Fibroblast of lung (primary cell): ENCODE measurements around the gene CABLES1. TPM values are rescaled to one million over a fixed set of nuclear protein-coding genes. Genes with fewer than 3 reads are reported as not detected.

Experiments
- DNase-seq, 2 donors: peaks; one replicate each; pipeline versions ENCODE4 v3.0.0 to v3.0.0-alpha.2; 2010; ENCODE audit warnings: low read depth in 2 of 2
- H2AFZ ChIP-seq: 2 replicates; pipeline ENCODE4 v1.5.1; 2012; ENCODE audit warnings: low read length, control low read depth, inconsistent platforms
- H3K27ac ChIP-seq: 2 replicates; pipeline ENCODE4 v1.5.1; 2011; ENCODE audit warnings: low read length, control low read depth; ENCODE audit not compliant: insufficient read depth
- H3K27me3 ChIP-seq: 2 replicates; pipeline ENCODE4 v1.5.1; 2011; ENCODE audit warnings: mild to moderate bottlenecking, low read length; ENCODE audit not compliant: control insufficient read depth, insufficient read depth
- H3K36me3 ChIP-seq: 2 replicates; pipeline ENCODE4 v1.5.1; 2011; ENCODE audit warnings: low read length; ENCODE audit not compliant: control insufficient read depth, insufficient read depth
- H3K4me1 ChIP-seq: 2 replicates; pipeline ENCODE4 v1.5.1; 2011; ENCODE audit warnings: low read length; ENCODE audit not compliant: control insufficient read depth, insufficient read depth; ENCODE audit errors: extremely low read depth
- H3K4me2 ChIP-seq: 2 replicates; pipeline ENCODE4 v1.5.1; 2011; ENCODE audit warnings: low read length, control low read depth; ENCODE audit not compliant: insufficient read depth; ENCODE audit errors: extremely low read depth
- H3K4me3 ChIP-seq, 4 experiments: fragments of 200-600 bp in 1 of 4; sonication (generic) in 1 of 4; replicated peaks in 1 of 4; 2 replicates each; pipeline ENCODE4 v1.5.1; 2011 to 2016; ENCODE audit warnings: low read length in 4 of 4, low read depth in 3 of 4, mild to moderate bottlenecking in 3 of 4, control low read depth in 2 of 4, inconsistent platforms in 1 of 4, mixed read lengths in 1 of 4; ENCODE audit not compliant: insufficient read depth in 1 of 4; ENCODE audit errors: control extremely low read depth in 1 of 4
- H3K79me2 ChIP-seq: 2 replicates; pipeline ENCODE4 v1.5.1; 2012; ENCODE audit warnings: mild to moderate bottlenecking, low read length, inconsistent platforms; ENCODE audit not compliant: control insufficient read depth, insufficient read depth
- H3K9ac ChIP-seq: 2 replicates; pipeline ENCODE4 v1.5.1; 2011; ENCODE audit warnings: mild to moderate bottlenecking, low read length, control low read depth; ENCODE audit not compliant: insufficient read depth
- H3K9me3 ChIP-seq: 2 replicates; pipeline ENCODE4 v1.5.1; 2012; ENCODE audit warnings: low read depth, low read length; ENCODE audit not compliant: control insufficient read depth, insufficient read depth
- H4K20me1 ChIP-seq: 2 replicates; pipeline ENCODE4 v1.5.1; 2011; ENCODE audit warnings: low read length; ENCODE audit not compliant: control insufficient read depth, insufficient read depth; ENCODE audit errors: extremely low read depth
- EZH2 ChIP-seq: IDR thresholded peaks from 2 replicates; pipeline ENCODE4 v1.5.1; 2012; ENCODE audit warnings: low read length, control low read depth, mild to moderate bottlenecking; ENCODE audit errors: missing control alignments
- polyA plus RNA-seq, 2 donors: library from polyadenylated mRNA; depleted of rRNA in 1 of 2; stranded (reverse) in 1 of 2; unstranded in 1 of 2; fragments of >200 nt; gene quantifications; 2 replicates each; pipeline ENCODE4 v1.2.1, GENCODE V29; 2011 to 2012; ENCODE audit warnings: missing spikeins in 1 of 2
- total RNA-seq: library from RNA; depleted of rRNA; stranded (reverse); fragments of >200 nt; gene quantifications from 2 replicates; pipeline ENCODE4 v1.2.1, GENCODE V29; 2014
- TF ChIP-seq, protein P1 (sequence below), 2 donors: IDR thresholded peaks in 1 of 2; conservative IDR thresholded peaks in 1 of 2; 1 replicate in 1 of 2; 2 replicates in 1 of 2; pipeline ENCODE4 v1.5.1; 2011 to 2012; ENCODE audit warnings: low read length in 2 of 2, control low read depth in 1 of 2, inconsistent platforms in 1 of 2, low read depth in 1 of 2, mild to moderate bottlenecking in 1 of 2

Gene CABLES1
- total and polyA plus RNA-seq, 2 donors (not counting 1 experiment from before 2014, with no cell fraction given), result 5.1 to 11.4 TPM

DNA sequence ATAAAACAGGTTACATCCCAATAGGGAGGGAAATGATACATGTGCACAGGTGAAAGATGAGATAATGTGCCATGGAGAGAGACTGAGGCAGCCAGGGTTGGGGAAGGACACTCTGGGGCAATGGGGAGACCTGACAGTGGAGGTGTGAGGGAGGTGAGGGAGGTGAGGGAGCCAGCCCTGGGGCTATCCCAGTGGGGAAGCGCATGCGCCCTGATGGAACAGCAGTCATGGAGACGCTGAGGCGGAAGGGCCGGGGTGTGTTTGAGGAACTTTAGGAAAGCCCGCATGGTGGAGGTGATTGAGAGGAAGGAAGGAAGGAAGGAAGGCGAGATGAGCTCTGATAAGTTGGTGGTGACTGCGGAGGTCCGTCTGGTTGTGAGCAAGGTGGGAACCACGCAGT, 66.5 kb downstream of the CABLES1 start:
- Histone ChIP-seq H4K20me1 (no peaks in the 10 kb centered on the region), H3K4me3 (no peak overlapping the region), H2AFZ (no peak overlapping the region), H3K4me1 (no peaks in the 10 kb centered on the region), H3K27ac (no peak overlapping the region), H3K27me3 (no peaks in the 10 kb centered on the region), H3K9me3 (no peaks in the 10 kb centered on the region), H3K4me2 (no peak overlapping the region), H3K9ac (no peak overlapping the region), H3K36me3 (no peaks in the 10 kb centered on the region), H3K79me2 (no peaks in the 10 kb centered on the region)
- TF ChIP-seq, protein P1, sequence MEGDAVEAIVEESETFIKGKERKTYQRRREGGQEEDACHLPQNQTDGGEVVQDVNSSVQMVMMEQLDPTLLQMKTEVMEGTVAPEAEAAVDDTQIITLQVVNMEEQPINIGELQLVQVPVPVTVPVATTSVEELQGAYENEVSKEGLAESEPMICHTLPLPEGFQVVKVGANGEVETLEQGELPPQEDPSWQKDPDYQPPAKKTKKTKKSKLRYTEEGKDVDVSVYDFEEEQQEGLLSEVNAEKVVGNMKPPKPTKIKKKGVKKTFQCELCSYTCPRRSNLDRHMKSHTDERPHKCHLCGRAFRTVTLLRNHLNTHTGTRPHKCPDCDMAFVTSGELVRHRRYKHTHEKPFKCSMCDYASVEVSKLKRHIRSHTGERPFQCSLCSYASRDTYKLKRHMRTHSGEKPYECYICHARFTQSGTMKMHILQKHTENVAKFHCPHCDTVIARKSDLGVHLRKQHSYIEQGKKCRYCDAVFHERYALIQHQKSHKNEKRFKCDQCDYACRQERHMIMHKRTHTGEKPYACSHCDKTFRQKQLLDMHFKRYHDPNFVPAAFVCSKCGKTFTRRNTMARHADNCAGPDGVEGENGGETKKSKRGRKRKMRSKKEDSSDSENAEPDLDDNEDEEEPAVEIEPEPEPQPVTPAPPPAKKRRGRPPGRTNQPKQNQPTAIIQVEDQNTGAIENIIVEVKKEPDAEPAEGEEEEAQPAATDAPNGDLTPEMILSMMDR (conservative IDR thresholded peaks at IDR 0.05 in 1 of 2, IDR thresholded peaks at IDR 0.05 in 1 of 2; ENCODE audit: low read depth in 1 of 2, low read length in 2 of 2), result no peak
- TF ChIP-seq EZH2, result no peak
- no peak for DNase-seq

DNA sequence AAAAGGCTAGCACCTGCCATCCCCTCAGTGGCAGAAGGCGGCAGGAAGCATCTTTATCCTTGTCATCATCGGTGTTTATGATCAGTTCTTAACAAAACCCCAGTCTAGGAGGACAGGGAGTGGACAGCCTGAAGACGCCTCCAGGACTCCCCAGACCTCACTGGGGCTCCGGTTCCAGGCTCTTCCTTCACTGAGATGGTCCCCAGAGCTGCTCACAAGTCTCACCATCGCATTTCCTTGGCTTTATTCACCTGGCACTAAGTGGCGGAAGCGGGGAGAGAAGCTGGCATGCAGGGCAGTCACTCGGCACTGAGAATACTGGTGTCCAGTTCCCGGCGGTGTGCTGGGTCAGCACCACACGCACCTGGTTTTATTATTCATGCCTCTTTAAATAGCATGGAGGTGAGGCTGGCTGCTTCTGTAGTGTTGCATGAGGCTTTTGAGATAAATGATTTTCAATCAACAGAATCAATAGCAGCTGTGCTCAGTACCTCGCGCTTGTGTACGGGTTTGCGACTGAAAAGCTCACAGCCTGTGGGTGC, 68.7 kb downstream of the CABLES1 start:
- Histone ChIP-seq H3K27ac (no peak overlapping the region), H3K9ac (no peak overlapping the region), H3K79me2 (no peaks in the 10 kb centered on the region), H3K9me3 (no peaks in the 10 kb centered on the region), H3K4me3 (no peak overlapping the region), H3K36me3 (no peaks in the 10 kb centered on the region), H4K20me1 (no peaks in the 10 kb centered on the region), H3K4me1 (no peaks in the 10 kb centered on the region), H3K27me3 (no peaks in the 10 kb centered on the region), H3K4me2 (no peak overlapping the region), H2AFZ (no peak overlapping the region)
- TF ChIP-seq, protein P1 (conservative IDR thresholded peaks at IDR 0.05 in 1 of 2, IDR thresholded peaks at IDR 0.05 in 1 of 2; ENCODE audit: low read depth in 1 of 2, low read length in 2 of 2), result no peak
- no peak for TF ChIP-seq EZH2
- DNase-seq, result no peak

DNA sequence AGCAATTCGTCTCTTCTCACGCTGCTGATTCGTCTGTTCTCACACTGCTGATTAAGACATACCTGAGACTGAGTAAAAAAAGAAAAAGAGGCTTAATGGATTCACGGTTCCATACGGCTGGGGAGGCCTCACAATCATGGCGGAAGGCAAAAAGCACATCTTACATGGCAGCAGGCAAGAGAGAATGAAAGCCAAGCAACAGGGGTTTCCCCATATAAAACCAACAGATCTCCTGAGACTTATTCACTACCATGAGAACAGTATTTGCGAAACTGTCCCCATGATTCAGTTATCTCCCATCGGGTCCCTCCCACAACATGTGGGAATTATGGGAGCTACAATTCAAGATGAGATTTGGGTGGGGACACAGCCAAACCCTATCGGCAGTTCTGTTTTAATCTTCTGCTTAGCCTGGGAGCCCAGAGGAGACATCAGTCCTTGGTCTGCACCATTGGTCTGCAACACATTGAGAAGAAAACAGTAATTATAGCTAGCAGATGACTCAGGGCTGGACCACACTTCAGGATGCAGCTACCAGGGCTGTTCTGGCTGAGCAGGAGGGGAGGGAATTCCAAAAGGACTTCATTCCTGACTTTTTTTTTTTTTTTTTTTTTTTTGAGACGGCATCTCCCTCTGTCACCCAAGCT, 69.4 kb downstream of the CABLES1 start:
- no peaks in the 10 kb centered on the region for H3K79me2 ChIP-seq
- H4K20me1 ChIP-seq, result no peaks in the 10 kb centered on the region
- H3K27me3 ChIP-seq, result no peaks in the 10 kb centered on the region
- TF ChIP-seq, protein P1 (conservative IDR thresholded peaks at IDR 0.05 in 1 of 2, IDR thresholded peaks at IDR 0.05 in 1 of 2; ENCODE audit: low read depth in 1 of 2, low read length in 2 of 2), result no peak
- TF ChIP-seq EZH2, result no peak
- H3K9ac ChIP-seq, result no peak overlapping the region
- peak in 1 of 2 donors; percentile 37 for DNase-seq
- H3K4me3 ChIP-seq, result no peak overlapping the region
- no peak overlapping the region for H2AFZ ChIP-seq
- no peak overlapping the region for H3K27ac ChIP-seq
- H3K4me1 ChIP-seq, result no peaks in the 10 kb centered on the region
- no peaks in the 10 kb centered on the region for H3K36me3 ChIP-seq
- no peak overlapping the region for H3K4me2 ChIP-seq
- no peaks in the 10 kb centered on the region for H3K9me3 ChIP-seq
